ENCODE results near the gene TBL2. TPM values are rescaled to one million over a fixed set of nuclear protein-coding genes. Genes with fewer than 3 reads are reported as not detected.
"Not testable (repeated sequence)": the region's sequence is repeated elsewhere in the genome, so short reads cannot be mapped to it uniquely, and the experiment has no call there.

Gene TBL2
- total RNA-seq, 1 experiment from 2014 or later, result 34.5 TPM

GRCh38 chr7:73567846-73568685 lies 10.3 kb downstream of the TBL2 start:
- no peak for DNase-seq
- peaks cover 20% of the 10 kb centered on the region for H3K36me3 ChIP-seq (replicated peaks; ENCODE audit: control insufficient read depth, insufficient read depth, low read length)
- H3K4me3 ChIP-seq (ENCODE audit: insufficient read depth, low read depth, low read length), result no peak overlapping the region
- no peaks in the 10 kb centered on the region for H3K27me3 ChIP-seq (ENCODE audit: control insufficient read depth, insufficient read depth, low read length)

GRCh38 chr7:73567140-73567539 lies 11.2 kb downstream of the TBL2 start:
- H3K4me3 ChIP-seq (ENCODE audit: insufficient read depth, low read depth, low read length), result no peak overlapping the region
- DNase-seq, result no peak
- H3K27me3 ChIP-seq (ENCODE audit: control insufficient read depth, insufficient read depth, low read length), result no peaks in the 10 kb centered on the region
- peaks cover 13% of the 10 kb centered on the region for H3K36me3 ChIP-seq (replicated peaks; ENCODE audit: control insufficient read depth, insufficient read depth, low read length)

- H3K36me3 ChIP-seq (replicated peaks; ENCODE audit: control insufficient read depth, insufficient read depth, low read length), result peaks cover 13% of the 10 kb centered on the region
- DNase-seq; H3K4me3 ChIP-seq (ENCODE audit: insufficient read depth, low read depth, low read length); H3K27me3 ChIP-seq (ENCODE audit: control insufficient read depth, insufficient read depth, low read length): not testable (repeated sequence)
These were observed 11.9 kb downstream of the TBL2 start for GRCh38 chr7:73566431-73566830.

GRCh38 chr7:73565675-73566340 lies 12.6 kb downstream of the TBL2 start:
- DNase-seq, result no peak
- H3K4me3 ChIP-seq (ENCODE audit: insufficient read depth, low read depth, low read length), result no peak overlapping the region
- peaks cover 8% of the 10 kb centered on the region for H3K36me3 ChIP-seq (replicated peaks; ENCODE audit: control insufficient read depth, insufficient read depth, low read length)
- no peaks in the 10 kb centered on the region for H3K27me3 ChIP-seq (ENCODE audit: control insufficient read depth, insufficient read depth, low read length)

- no peaks in the 10 kb centered on the region for H3K36me3 ChIP-seq (replicated peaks; ENCODE audit: control insufficient read depth, insufficient read depth, low read length)
- no peak for DNase-seq
- H3K27me3 ChIP-seq (ENCODE audit: control insufficient read depth, insufficient read depth, low read length), result peaks cover 6% of the 10 kb centered on the region
- H3K4me3 ChIP-seq (ENCODE audit: insufficient read depth, low read depth, low read length), result no peak overlapping the region
These were observed 18.1 kb downstream of the TBL2 start for GRCh38 chr7:73560109-73560835.

GRCh38 chr7:73557397-73558257 lies 20.8 kb downstream of the TBL2 start, which contains the start of gene BCL7B:
Gene BCL7B, minus strand, starts transcription at chr7:73557690. Its CDS starts 112 bp downstream, at chr7:73557578.
- Histone ChIP-seq H3K4me3 (ENCODE audit: insufficient read depth, low read depth, low read length) (peak within 1 kb of the TSS; percentile 80), H3K27me3 (ENCODE audit: control insufficient read depth, insufficient read depth, low read length) (peaks cover 6% of the 10 kb centered on the region), H3K36me3 (replicated peaks; ENCODE audit: control insufficient read depth, insufficient read depth, low read length) (no peaks in the 10 kb centered on the region; the same call in 1 of the 2 replicates)
- peak; percentile 99 for DNase-seq

GRCh38 chr7:73557108-73557396 lies 21.3 kb downstream of the TBL2 start:
- Histone ChIP-seq H3K36me3 (replicated peaks; ENCODE audit: control insufficient read depth, insufficient read depth, low read length) (no peaks in the 10 kb centered on the region; the same call in 1 of the 2 replicates), H3K4me3 (ENCODE audit: insufficient read depth, low read depth, low read length) (peak overlapping the region; percentile 80), H3K27me3 (ENCODE audit: control insufficient read depth, insufficient read depth, low read length) (peaks cover 6% of the 10 kb centered on the region)
- peak; percentile 99 for DNase-seq

GRCh38 chr7:73556208-73557107 lies 21.9 kb downstream of the TBL2 start:
- H3K36me3 ChIP-seq (replicated peaks; ENCODE audit: control insufficient read depth, insufficient read depth, low read length), result no peaks in the 10 kb centered on the region; the same call in 1 of the 2 replicates
- DNase-seq, result no peak
- peak overlapping the region; percentile 80 for H3K4me3 ChIP-seq (ENCODE audit: insufficient read depth, low read depth, low read length)
- peaks cover 6% of the 10 kb centered on the region for H3K27me3 ChIP-seq (ENCODE audit: control insufficient read depth, insufficient read depth, low read length)

GRCh38 chr7:73555411-73555982 lies 22.9 kb downstream of the TBL2 start:
- no peak for DNase-seq
- Histone ChIP-seq H3K36me3 (replicated peaks; ENCODE audit: control insufficient read depth, insufficient read depth, low read length) (peaks cover 3% of the 10 kb centered on the region), H3K27me3 (ENCODE audit: control insufficient read depth, insufficient read depth, low read length) (peaks cover 6% of the 10 kb centered on the region), H3K4me3 (ENCODE audit: insufficient read depth, low read depth, low read length) (no peak overlapping the region)

GRCh38 chr7:73550093-73550492 lies 28.3 kb downstream of the TBL2 start:
- DNase-seq; H3K27me3 ChIP-seq (ENCODE audit: control insufficient read depth, insufficient read depth, low read length); H3K4me3 ChIP-seq (ENCODE audit: insufficient read depth, low read depth, low read length); H3K36me3 ChIP-seq (replicated peaks; ENCODE audit: control insufficient read depth, insufficient read depth, low read length): not testable (repeated sequence)

- Histone ChIP-seq H3K4me3 (ENCODE audit: insufficient read depth, low read depth, low read length) (no peak overlapping the region), H3K36me3 (replicated peaks; ENCODE audit: control insufficient read depth, insufficient read depth, low read length) (peaks cover 4% of the 10 kb centered on the region), H3K27me3 (ENCODE audit: control insufficient read depth, insufficient read depth, low read length) (no peaks in the 10 kb centered on the region)
- DNase-seq, result no peak
These were observed 29.2 kb downstream of the TBL2 start for GRCh38 chr7:73549176-73549575.

GRCh38 chr7:73547841-73548240 lies 30.5 kb downstream of the TBL2 start:
- H3K27me3 ChIP-seq (ENCODE audit: control insufficient read depth, insufficient read depth, low read length), result no peaks in the 10 kb centered on the region
- no peak overlapping the region for H3K4me3 ChIP-seq (ENCODE audit: insufficient read depth, low read depth, low read length)
- peaks cover 6% of the 10 kb centered on the region for H3K36me3 ChIP-seq (replicated peaks; ENCODE audit: control insufficient read depth, insufficient read depth, low read length)
- no peak for DNase-seq

GRCh38 chr7:73544678-73545077 lies 33.7 kb downstream of the TBL2 start:
- Histone ChIP-seq H3K36me3 (replicated peaks; ENCODE audit: control insufficient read depth, insufficient read depth, low read length) (peaks cover 7% of the 10 kb centered on the region), H3K27me3 (ENCODE audit: control insufficient read depth, insufficient read depth, low read length) (no peaks in the 10 kb centered on the region), H3K4me3 (ENCODE audit: insufficient read depth, low read depth, low read length) (no peak overlapping the region)
- no peak for DNase-seq

Measured in H7 (cell line).